Esophagus muscularis mucosa (tissue), 4 donors: Measurements from ENCODE around the gene INTS11.

Source experiments
- EP300 ChIP-seq: sonication (generic); formaldehyde crosslinking; IDR thresholded peaks from one replicate; pipeline ENCODE4 v1.6.1; 2017; ENCODE audit warnings: antibody characterized with exemption
- POLR2A ChIP-seq: fragments of 450-650 bp; IDR thresholded peaks from one replicate; pipeline ENCODE4 v1.6.1; 2017; ENCODE audit warnings: antibody characterized with exemption, moderate library complexity, mild to moderate bottlenecking, low read depth
- POLR2AphosphoS5 ChIP-seq, 2 donors: sonication (generic); formaldehyde crosslinking; IDR thresholded peaks; one replicate each; pipeline ENCODE4 v1.6.1; 2017; ENCODE audit warnings: antibody characterized with exemption in 2 of 2
- TF ChIP-seq, protein P1 (sequence below), 3 experiments: fragments of 200-600 bp in 2 of 3; fragments of 450-650 bp in 1 of 3; sonication (generic) in 2 of 3; IDR thresholded peaks; one replicate each; pipeline ENCODE4 v1.5.1; 2017 to 2019; ENCODE audit warnings: antibody characterized with exemption in 3 of 3, mild to moderate bottlenecking in 2 of 3, moderate library complexity in 1 of 3

DNA sequence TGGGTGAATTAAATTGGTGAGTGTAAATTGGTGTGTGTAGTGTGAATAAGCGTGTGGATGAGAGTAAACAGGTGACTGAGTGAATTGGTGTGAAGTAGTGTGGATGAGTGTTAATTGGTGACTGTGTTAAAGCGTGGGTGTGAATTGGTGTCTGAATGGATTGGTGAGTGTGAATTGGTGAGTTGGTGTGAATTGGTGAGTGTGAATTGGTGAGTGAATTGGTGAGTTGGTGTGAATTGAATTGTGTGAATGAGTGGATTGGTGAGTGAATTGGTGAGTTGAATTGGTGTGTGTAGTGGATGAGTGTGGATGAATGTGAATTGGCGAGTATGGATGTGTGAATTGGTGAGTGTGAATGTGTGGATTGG is 42.2 kb upstream of the INTS11 start:
- TF ChIP-seq, protein P1, sequence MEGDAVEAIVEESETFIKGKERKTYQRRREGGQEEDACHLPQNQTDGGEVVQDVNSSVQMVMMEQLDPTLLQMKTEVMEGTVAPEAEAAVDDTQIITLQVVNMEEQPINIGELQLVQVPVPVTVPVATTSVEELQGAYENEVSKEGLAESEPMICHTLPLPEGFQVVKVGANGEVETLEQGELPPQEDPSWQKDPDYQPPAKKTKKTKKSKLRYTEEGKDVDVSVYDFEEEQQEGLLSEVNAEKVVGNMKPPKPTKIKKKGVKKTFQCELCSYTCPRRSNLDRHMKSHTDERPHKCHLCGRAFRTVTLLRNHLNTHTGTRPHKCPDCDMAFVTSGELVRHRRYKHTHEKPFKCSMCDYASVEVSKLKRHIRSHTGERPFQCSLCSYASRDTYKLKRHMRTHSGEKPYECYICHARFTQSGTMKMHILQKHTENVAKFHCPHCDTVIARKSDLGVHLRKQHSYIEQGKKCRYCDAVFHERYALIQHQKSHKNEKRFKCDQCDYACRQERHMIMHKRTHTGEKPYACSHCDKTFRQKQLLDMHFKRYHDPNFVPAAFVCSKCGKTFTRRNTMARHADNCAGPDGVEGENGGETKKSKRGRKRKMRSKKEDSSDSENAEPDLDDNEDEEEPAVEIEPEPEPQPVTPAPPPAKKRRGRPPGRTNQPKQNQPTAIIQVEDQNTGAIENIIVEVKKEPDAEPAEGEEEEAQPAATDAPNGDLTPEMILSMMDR (IDR thresholded peaks at IDR 0.05), result no peak
- TF ChIP-seq POLR2AphosphoS5 (IDR thresholded peaks at IDR 0.05) (no peak), POLR2A (no peak), EP300 (no peak)
